B cell (primary cell): ENCODE data around the gene NPEPL1. TPM values are rescaled to one million over a fixed set of nuclear protein-coding genes. Genes with fewer than 3 reads are reported as not detected.

Experiments used
- ATAC-seq: fragments of 200-7000 bp; cut with Tn5 transposase; one replicate; pipeline ENCODE4 v1.10.0; 2021; ENCODE audit warnings: low read depth, mild to moderate bottlenecking, moderate number of reproducible peaks, moderate library complexity
- CTCF ChIA-PET: fragments of 350-600 bp; sonication (Branson Sonifier 250); formaldehyde crosslinking; loops from one replicate; lab custom pipeline; 2021; ENCODE audit warnings: antibody characterized with exemption, inconsistent platforms; lab: Charles Lee
- POLR2A ChIA-PET: fragments of 350-600 bp; sonication (Branson Sonifier 250); formaldehyde crosslinking; loops from one replicate; lab custom pipeline; 2021; ENCODE audit warnings: antibody characterized with exemption; lab: Charles Lee
- DNase-seq: peaks from one replicate; pipeline ENCODE4 v3.0.0; 2013
- H2AFZ ChIP-seq: 2 replicates; pipeline ENCODE4 v1.6.1; 2012; ENCODE audit warnings: mild to moderate bottlenecking, low read depth, low read length; ENCODE audit not compliant: insufficient read depth, poor library complexity, severe bottlenecking
- H3K27ac ChIP-seq, 2 donors: 1 replicate in 1 of 2; 2 replicates in 1 of 2; pipeline ENCODE4 v1.5.1; 2012 to 2013; ENCODE audit warnings: low read length in 2 of 2, mild to moderate bottlenecking in 2 of 2, moderate library complexity in 1 of 2
- H3K27me3 ChIP-seq, 4 experiments: fragments of 200-600 bp in 1 of 4; sonication (generic) in 1 of 4; replicated peaks in 1 of 4; 1 replicate in 2 of 4; 2 replicates in 2 of 4; pipeline versions ENCODE4 v1.6.1 to v1.7.0; 2013 to 2016; ENCODE audit warnings: low read length in 3 of 4, mild to moderate bottlenecking in 2 of 4, mixed read lengths in 1 of 4, moderate library complexity in 1 of 4; ENCODE audit not compliant: insufficient read depth in 4 of 4, control insufficient read depth in 3 of 4; ENCODE audit errors: control extremely low read depth in 1 of 4
- H3K36me3 ChIP-seq, 2 experiments: replicated peaks in 1 of 2; 1 replicate in 1 of 2; 2 replicates in 1 of 2; pipeline versions ENCODE4 v1.6.1 to v1.7.1; 2013; ENCODE audit warnings: low read length in 1 of 2; ENCODE audit not compliant: insufficient read depth in 2 of 2, control insufficient read depth in 1 of 2; ENCODE audit errors: control extremely low read depth in 1 of 2, extremely low read depth in 1 of 2
- H3K4me1 ChIP-seq, 2 donors: fragments of 200-600 bp in 1 of 2; sonication (generic) in 1 of 2; 1 replicate in 1 of 2; 2 replicates in 1 of 2; pipeline versions ENCODE4 v1.5.1 to v1.6.1; 2013 to 2017; ENCODE audit warnings: low read length in 2 of 2; ENCODE audit not compliant: control insufficient read depth in 2 of 2, insufficient read depth in 2 of 2
- H3K4me2 ChIP-seq: replicated peaks from 2 replicates; pipeline ENCODE3; 2012; ENCODE audit warnings: mild to moderate bottlenecking, low read depth, low read length; ENCODE audit not compliant: poor library complexity, severe bottlenecking
- H3K4me3 ChIP-seq, 5 experiments: fragments of 200-600 bp in 1 of 5; sonication (generic) in 1 of 5; 1 replicate in 3 of 5; 2 replicates in 2 of 5; pipeline versions ENCODE4 v1.5.1 to v1.7.0; 2011 to 2016; ENCODE audit warnings: low read length in 4 of 5, mild to moderate bottlenecking in 4 of 5, low read depth in 2 of 5, control low read depth in 1 of 5, moderate library complexity in 1 of 5; ENCODE audit not compliant: insufficient read depth in 1 of 5; ENCODE audit errors: control extremely low read depth in 1 of 5, extremely low read depth in 1 of 5
- H3K79me2 ChIP-seq: fragments of 200-600 bp; sonication (generic); one replicate; pipeline ENCODE4 v1.6.0; 2016; ENCODE audit warnings: low read length; ENCODE audit not compliant: control insufficient read depth, insufficient read depth
- H3K9ac ChIP-seq: fragments of 200-600 bp; sonication (generic); 2 replicates; pipeline ENCODE4 v1.6.1; 2017; ENCODE audit warnings: mild to moderate bottlenecking, low read length, moderate library complexity
- H3K9me3 ChIP-seq, 3 donors: one replicate each; pipeline versions ENCODE4 v1.6.1 to v1.7.1; 2013; ENCODE audit warnings: low read length in 2 of 3; ENCODE audit not compliant: control insufficient read depth in 2 of 3, insufficient read depth in 1 of 3; ENCODE audit errors: control extremely low read depth in 1 of 3
- H4K20me1 ChIP-seq: 2 replicates; pipeline ENCODE4 v1.6.0; 2012; ENCODE audit warnings: mild to moderate bottlenecking, low read length; ENCODE audit not compliant: insufficient read depth, control insufficient read depth, poor library complexity, severe bottlenecking
- H3K27ac Mint-ChIP-seq: one replicate; pipeline ENCODE4 v1.8.0; 2021; ENCODE audit warnings: mixed read lengths
- H3K27me3 Mint-ChIP-seq: one replicate; pipeline ENCODE4 v1.8.0; 2021; ENCODE audit warnings: mixed read lengths
- H3K4me1 Mint-ChIP-seq: one replicate; pipeline ENCODE4 v1.8.0; 2021; ENCODE audit warnings: mixed read lengths
- H3K4me3 Mint-ChIP-seq: one replicate; pipeline ENCODE4 v1.8.0; 2021; ENCODE audit warnings: mixed read lengths
- H3K9me3 Mint-ChIP-seq: one replicate; pipeline ENCODE4 v1.8.0; 2022; ENCODE audit warnings: mixed read lengths; ENCODE audit not compliant: insufficient read depth
- EZH2 ChIP-seq: IDR thresholded peaks from 2 replicates; pipeline ENCODE4 v1.6.1; 2012; ENCODE audit warnings: borderline replicate concordance, low read depth, mild to moderate bottlenecking, moderate library complexity, low read length; ENCODE audit not compliant: insufficient read depth, poor library complexity, severe bottlenecking
- WGBS: methylation state at CpG from one replicate; pipeline ENCODE4 v1.1.5; 2013; ENCODE audit warnings: missing lambda C conversion rate; ENCODE audit not compliant: insufficient coverage; 5-methylcytosine and 5-hydroxymethylcytosine counted together
- intact Hi-C: fragments of 100-400 bp; cut with micrococcal nuclease; formaldehyde crosslinking; loops from one replicate; pipeline ENCODE4 v1.10.0; 2022
- polyA plus RNA-seq: library from polyadenylated mRNA; depleted of rRNA; stranded (reverse); fragments of >200 nt; gene quantifications from 2 replicates; pipeline ENCODE4 v1.2.3, GENCODE V29; 2012
- total RNA-seq, 2 donors: library from RNA; stranded (reverse); fragments of 120-200 nt in 1 of 2; gene quantifications; 1 replicate in 1 of 2; 2 replicates in 1 of 2; pipeline versions ENCODE4 v1.2.3 to v1.2.4, GENCODE V29; 2013 to 2022
- TF ChIP-seq, protein P1 (sequence below): fragments of 200-600 bp; IDR thresholded peaks from one replicate; pipeline ENCODE4 v1.8.0; 2022; ENCODE audit warnings: antibody characterized with exemption, mild to moderate bottlenecking

NPEPL1 gene
- total and polyA plus RNA-seq, 2 donors (not counting 1 experiment from before 2014, with no cell fraction given), result 34.3 to 45.1 TPM

GRCh38 chr20:58684291-58684690 lies 8.3 kb upstream of the NPEPL1 start:
- intact Hi-C loops, result no loop called here
- H3K9me3 Mint-ChIP-seq, result no peaks in the 10 kb centered on the region
- ChIA-PET CTCF (no interaction called here), POLR2A (no interaction called here)
- H3K4me3 Mint-ChIP-seq, result no peak overlapping the region
- 100% methylated on average over 1 of the region's 2 CpGs for WGBS
- DNase-seq (no peak), ATAC-seq (no peak)
- Histone ChIP-seq H3K4me2 (no peak overlapping the region), H3K27me3 (no peaks in the 10 kb centered on the region), H3K79me2 (no peaks in the 10 kb centered on the region), H2AFZ (no peak overlapping the region), H3K9ac (no peak overlapping the region), H4K20me1 (no peaks in the 10 kb centered on the region), H3K27ac (no peak overlapping the region), H3K4me3 (no peak overlapping the region), H3K4me1 (no peaks in the 10 kb centered on the region), H3K9me3 (no peaks in the 10 kb centered on the region), H3K36me3 (peaks cover 0 to 14% of the 10 kb centered on the region in 2 experiments)
- no peaks in the 10 kb centered on the region for H3K4me1 Mint-ChIP-seq
- H3K27me3 Mint-ChIP-seq, result no peaks in the 10 kb centered on the region
- no peak overlapping the region for H3K27ac Mint-ChIP-seq
- TF ChIP-seq, protein P1, sequence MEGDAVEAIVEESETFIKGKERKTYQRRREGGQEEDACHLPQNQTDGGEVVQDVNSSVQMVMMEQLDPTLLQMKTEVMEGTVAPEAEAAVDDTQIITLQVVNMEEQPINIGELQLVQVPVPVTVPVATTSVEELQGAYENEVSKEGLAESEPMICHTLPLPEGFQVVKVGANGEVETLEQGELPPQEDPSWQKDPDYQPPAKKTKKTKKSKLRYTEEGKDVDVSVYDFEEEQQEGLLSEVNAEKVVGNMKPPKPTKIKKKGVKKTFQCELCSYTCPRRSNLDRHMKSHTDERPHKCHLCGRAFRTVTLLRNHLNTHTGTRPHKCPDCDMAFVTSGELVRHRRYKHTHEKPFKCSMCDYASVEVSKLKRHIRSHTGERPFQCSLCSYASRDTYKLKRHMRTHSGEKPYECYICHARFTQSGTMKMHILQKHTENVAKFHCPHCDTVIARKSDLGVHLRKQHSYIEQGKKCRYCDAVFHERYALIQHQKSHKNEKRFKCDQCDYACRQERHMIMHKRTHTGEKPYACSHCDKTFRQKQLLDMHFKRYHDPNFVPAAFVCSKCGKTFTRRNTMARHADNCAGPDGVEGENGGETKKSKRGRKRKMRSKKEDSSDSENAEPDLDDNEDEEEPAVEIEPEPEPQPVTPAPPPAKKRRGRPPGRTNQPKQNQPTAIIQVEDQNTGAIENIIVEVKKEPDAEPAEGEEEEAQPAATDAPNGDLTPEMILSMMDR, result no peak
- TF ChIP-seq EZH2, result no peak

- Mint-ChIP-seq H3K4me3 (no peak overlapping the region), H3K4me1 (no peaks in the 10 kb centered on the region), H3K27me3 (no peaks in the 10 kb centered on the region), H3K27ac (no peak overlapping the region), H3K9me3 (no peaks in the 10 kb centered on the region)
- Histone ChIP-seq H3K4me2 (no peak overlapping the region), H3K36me3 (peaks cover 0 to 2% of the 10 kb centered on the region in 2 experiments), H3K27ac (no peak overlapping the region), H2AFZ (no peak overlapping the region), H3K9ac (no peak overlapping the region), H3K27me3 (no peaks in the 10 kb centered on the region), H3K4me1 (no peaks in the 10 kb centered on the region), H4K20me1 (no peaks in the 10 kb centered on the region), H3K79me2 (no peaks in the 10 kb centered on the region), H3K4me3 (no peak overlapping the region), H3K9me3 (no peaks in the 10 kb centered on the region)
- ATAC-seq, result no peak
- ChIA-PET CTCF (no interaction called here), POLR2A (no interaction called here)
- TF ChIP-seq EZH2, result no peak
- TF ChIP-seq, protein P1, result no peak
- WGBS, result 95% methylated on average over 2 of the region's 5 CpGs
- no peak for DNase-seq
- intact Hi-C loops, result no loop called here
Measured at GRCh38 chr20:58685988-58686387, 6.6 kb upstream of the NPEPL1 start.
